ENCODE measurements around the gene CTNNA1.

CTNNA1 gene

GRCh38 chr5:138760448-138761110 is 7.4 kb downstream of the CTNNA1 start (continued):
- no peak for TF ChIP-seq ZNF24 (tag by site-specific recombination; IDR thresholded peaks at IDR 0.05)
- TF ChIP-seq BCL11A (tag by site-specific recombination; IDR thresholded peaks at IDR 0.05; ENCODE audit: low read depth) = 0 out of 2 replicates have a peak, but pooled peaks have one; percentile 20
- TF ChIP-seq ZNF10 (tag by site-specific recombination; IDR thresholded peaks at IDR 0.05) = 0 out of 2 replicates have a peak, but pooled peaks have one; percentile 39
- 0 out of 2 replicates have a peak, but pooled peaks have one; percentile 28 for TF ChIP-seq ZNF366 (tag by site-specific recombination; conservative IDR thresholded peaks at IDR 0.05)
- peak; percentile 95 for TF ChIP-seq ATF2 (tag by site-specific recombination; IDR thresholded peaks at IDR 0.05; ENCODE audit: low read depth)
- 0 out of 2 replicates have a peak, but pooled peaks have one; percentile 36 for TF ChIP-seq ZBTB21 (tag by site-specific recombination; IDR thresholded peaks at IDR 0.05)
- TF ChIP-seq YY2 (tag by site-specific recombination; IDR thresholded peaks at IDR 0.05) = no peak
- TF ChIP-seq ZSCAN23 (tag by site-specific recombination; IDR thresholded peaks at IDR 0.05) = no peak
- no peak for TF ChIP-seq ZNF274 (IDR thresholded peaks at IDR 0.05; ENCODE audit: low read length)
- TF ChIP-seq ZNF274 (tag by site-specific recombination; IDR thresholded peaks at IDR 0.05; ENCODE audit: borderline replicate concordance) = no peak
- TF ChIP-seq SCRT2 (tag by site-specific recombination; IDR thresholded peaks at IDR 0.05) = peak; percentile 6; the same call in 1 of the 2 replicates
- TF ChIP-seq ZBTB48 (tag by site-specific recombination; IDR thresholded peaks at IDR 0.05) = peak; percentile 85
- peak; percentile 81 for TF ChIP-seq PRDM6 (tag by site-specific recombination; IDR thresholded peaks at IDR 0.05)
- peak; percentile 50; the same call in 1 of the 2 replicates for TF ChIP-seq KLF17 (tag by site-specific recombination; IDR thresholded peaks at IDR 0.05)
- TF ChIP-seq ZNF26 (tag by site-specific recombination; IDR thresholded peaks at IDR 0.05) = no peak
- TF ChIP-seq ZNF600 (tag by site-specific recombination; IDR thresholded peaks at IDR 0.05) = peak; percentile 99
- TF ChIP-seq ZNF629 (tag by site-specific recombination; IDR thresholded peaks at IDR 0.05) = peak; percentile 75
- TF ChIP-seq ZFP69B (tag by site-specific recombination; IDR thresholded peaks at IDR 0.05) = no peak
- no peak for TF ChIP-seq ZNF335 (tag by site-specific recombination; conservative IDR thresholded peaks at IDR 0.05)
- no peak for TF ChIP-seq ZNF184 (tag by site-specific recombination; IDR thresholded peaks at IDR 0.05)
- TF ChIP-seq SCRT1 (tag by site-specific recombination; IDR thresholded peaks at IDR 0.05; ENCODE audit: borderline replicate concordance) = no peak
- TF ChIP-seq ZNF660 (tag by site-specific recombination; IDR thresholded peaks at IDR 0.05) = peak; percentile 39; the same call in 1 of the 2 replicates
- no peak for TF ChIP-seq PRDM4 (tag by site-specific recombination; IDR thresholded peaks at IDR 0.05)
- TF ChIP-seq TSHZ1 (tag by site-specific recombination; IDR thresholded peaks at IDR 0.05; ENCODE audit: borderline replicate concordance) = 0 out of 2 replicates have a peak, but pooled peaks have one; percentile 21
- no peak for TF ChIP-seq ZFP3 (tag by site-specific recombination; IDR thresholded peaks at IDR 0.05; ENCODE audit: low read depth)
- TF ChIP-seq SP7 (tag by site-specific recombination; IDR thresholded peaks at IDR 0.05) = peak; percentile 50
- TF ChIP-seq ELK4 (IDR thresholded peaks at IDR 0.05; ENCODE audit: borderline replicate concordance, low read depth, low read length) = no peak

Measured in HEK293 (cell line).